Measurements from ENCODE around the gene MUC4.

GRCh38 chr3:195838714-195839113 is 27.0 kb upstream of the MUC4 start:
- TF ChIP-seq POLR2A (IDR thresholded peaks at IDR 0.05), result no peak
- TF ChIP-seq CTCF (IDR thresholded peaks at IDR 0.05 in 4 of 5, conservative IDR thresholded peaks at IDR 0.05 in 1 of 5), result no peak

Data from gastrocnemius medialis (tissue), 4 donors.